HG02981 (cell line): ENCODE measurements around the gene PRKN.

ENCODE experiments used
- ATAC-seq: cut with Tn5 transposase; IDR thresholded peaks from one replicate; pipeline ENCODE4 v1.9.1; 2021; ENCODE audit warnings: mild to moderate bottlenecking, moderate library complexity; ENCODE audit not compliant: unreplicated experiment

PRKN gene

DNA sequence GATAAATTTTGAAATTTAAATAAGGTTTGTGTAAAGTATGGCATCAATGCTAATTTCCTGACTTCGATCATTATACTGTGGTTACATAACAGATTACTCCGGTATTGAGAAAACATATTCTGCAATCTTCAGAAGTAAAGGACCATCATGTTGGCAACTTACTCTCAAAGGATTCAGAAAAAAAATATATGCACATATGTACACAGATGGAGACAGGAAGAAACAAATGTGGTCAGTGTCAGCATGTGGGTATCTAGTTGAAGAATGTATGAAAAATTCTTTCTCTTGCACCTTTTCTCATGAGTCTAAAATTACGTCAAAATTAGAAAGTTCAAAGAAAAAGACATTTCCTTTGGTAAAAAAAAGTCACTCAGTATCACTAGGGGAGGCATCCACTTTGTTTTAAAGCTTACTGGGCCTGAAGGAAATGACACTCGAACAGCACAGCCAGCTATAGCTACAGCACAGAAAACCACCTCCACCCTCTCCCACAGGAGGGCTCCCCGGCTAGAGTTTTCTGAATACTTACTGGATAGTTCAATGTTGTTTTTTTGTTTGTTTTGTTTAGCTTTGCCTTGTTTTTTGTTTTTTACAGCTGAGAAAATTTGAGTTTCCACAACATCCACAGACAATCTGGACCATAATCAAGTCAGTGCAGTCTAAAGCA is 1136.5 kb downstream of the PRKN start:
- ATAC-seq, result no peak

DNA sequence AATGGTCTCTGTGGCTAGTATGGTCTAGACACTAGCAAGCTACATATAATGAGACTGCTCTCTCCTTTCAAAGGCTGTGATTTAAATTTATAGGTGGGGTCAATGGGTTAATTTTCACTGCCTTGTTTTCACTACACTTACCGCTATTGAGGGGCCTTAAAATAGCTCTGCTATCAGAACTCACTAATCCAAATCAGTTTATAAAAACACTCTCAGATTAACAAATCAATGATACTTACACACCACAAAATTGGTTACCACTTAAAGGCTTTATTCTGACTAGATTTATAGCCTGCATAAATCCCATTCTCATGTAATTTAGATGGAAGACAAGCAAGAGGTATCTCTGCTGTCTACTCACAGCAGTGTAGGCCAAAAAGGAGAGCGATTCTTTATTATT is 1140.7 kb downstream of the PRKN start:
- no peak for ATAC-seq

DNA sequence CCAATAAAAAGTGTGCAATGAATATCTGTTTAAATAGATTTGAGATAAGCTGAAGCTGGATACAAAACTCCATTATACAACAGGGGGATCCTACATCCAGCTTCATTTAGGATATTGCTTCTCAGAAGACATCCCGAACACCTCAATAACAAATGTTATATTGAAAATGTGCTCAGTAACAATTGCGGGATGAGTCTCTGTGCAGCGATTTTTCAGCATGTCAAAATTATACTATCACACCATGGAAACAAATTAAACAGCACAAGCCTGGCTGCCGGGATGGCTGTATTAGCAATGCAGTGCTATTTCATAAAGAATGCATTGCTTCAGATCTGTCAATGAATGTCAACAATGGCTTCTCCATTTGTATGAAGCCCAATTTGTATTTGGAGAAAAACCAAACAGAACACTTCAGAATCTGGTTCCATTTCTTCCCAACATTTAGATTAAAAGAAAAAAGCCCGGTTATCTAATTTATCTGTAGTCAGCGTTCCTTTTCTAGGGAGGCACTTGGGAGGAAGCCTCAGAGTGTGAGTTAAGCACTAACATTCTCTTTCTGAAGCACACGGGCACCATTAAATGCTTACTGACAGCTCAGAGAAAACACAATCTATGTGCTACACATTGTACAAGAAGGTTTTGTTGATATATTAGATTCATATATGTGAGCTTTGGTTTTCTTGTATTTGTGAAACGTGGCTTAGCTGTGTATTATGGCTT is 1142.8 kb downstream of the PRKN start:
- ATAC-seq, result no peak

DNA sequence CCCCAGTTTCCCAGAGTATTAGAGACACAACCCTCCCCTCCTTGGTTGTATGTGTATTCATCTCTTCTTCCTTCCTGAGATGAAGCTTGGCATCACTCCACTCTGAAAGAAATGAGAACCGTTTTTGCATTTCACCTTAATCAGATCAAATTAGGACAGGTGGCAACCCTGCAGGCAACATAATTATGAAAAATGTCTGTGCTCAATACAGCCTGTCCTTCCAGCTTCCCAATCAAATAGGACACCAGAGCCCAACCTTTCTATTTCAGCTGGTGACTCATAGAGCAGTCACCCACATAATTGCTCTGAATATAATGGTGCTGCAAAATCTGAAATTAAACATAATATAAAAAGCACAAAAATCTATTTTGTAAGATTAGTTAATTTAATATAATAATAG is 1143.5 kb downstream of the PRKN start:
- no peak for ATAC-seq

DNA sequence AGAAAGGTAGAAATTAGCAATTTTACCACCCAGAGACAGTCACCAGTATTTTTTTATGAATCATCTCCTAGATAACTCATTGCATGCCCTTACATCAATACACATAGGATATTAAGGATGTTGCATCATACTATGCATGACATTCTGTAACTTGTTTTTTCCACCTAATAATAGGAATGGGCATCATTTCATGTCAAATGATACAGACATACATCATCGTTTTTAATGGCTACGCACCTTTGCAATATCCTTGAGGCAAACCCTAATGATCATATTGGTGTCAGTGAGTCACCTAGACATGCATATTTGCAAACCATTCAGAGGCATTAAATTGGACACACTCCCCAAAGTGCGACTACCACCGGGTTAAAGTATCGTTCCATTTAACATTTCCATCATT is 1144.0 kb downstream of the PRKN start:
- ATAC-seq, result no peak

DNA sequence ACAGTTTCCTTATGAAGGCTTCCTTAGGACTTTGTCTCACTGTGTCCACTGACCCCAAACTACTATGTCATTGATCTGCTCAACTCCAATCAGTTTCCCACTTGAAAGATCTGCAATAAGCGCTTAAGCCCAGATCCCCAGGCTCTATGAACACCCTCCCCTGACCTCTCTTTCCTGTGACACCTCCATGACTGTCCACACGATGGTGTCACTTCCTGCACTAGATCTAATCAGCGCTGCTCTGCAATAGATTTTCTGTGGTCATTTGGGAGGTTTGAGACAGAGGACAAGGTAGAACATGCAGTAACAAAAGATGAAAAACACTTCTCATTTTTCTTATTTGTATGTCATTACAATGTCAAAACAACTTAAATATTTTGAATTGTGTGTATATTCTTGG is 1149.1 kb downstream of the PRKN start:
- no peak for ATAC-seq

DNA sequence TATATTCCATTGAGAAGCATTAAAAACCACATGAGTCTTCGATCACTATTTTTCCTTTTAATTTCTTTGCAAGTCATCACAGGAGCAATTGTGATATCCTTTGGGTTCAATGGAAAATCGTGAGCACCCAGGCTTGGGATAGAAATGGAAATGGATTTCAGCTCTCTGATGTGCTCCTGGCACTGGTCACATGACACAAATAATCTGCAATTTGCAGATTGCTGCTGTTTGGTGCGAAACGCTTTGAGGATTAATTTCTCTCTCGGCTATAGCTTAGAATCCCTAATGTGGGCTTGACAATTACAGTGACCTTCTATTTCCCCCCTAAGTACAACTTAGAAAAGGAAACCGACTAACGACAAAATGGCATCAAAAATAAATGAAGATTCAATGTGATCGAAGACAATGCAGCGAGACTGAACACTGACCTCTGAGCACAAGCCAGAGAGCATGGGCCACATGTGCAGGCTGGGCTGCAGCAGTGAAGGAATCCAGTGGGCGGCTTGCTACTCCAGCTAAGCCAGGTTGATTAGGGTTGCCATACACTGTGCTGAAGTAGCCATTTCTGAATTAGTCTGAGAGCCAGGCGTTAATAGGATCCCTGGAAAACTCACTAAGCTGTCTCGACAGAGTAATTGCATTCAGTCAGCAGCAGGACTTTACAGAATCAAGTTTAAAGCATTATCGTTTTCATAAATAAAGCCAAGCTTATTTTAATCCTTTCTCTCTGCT is 1151.9 kb downstream of the PRKN start:
- no peak for ATAC-seq

DNA sequence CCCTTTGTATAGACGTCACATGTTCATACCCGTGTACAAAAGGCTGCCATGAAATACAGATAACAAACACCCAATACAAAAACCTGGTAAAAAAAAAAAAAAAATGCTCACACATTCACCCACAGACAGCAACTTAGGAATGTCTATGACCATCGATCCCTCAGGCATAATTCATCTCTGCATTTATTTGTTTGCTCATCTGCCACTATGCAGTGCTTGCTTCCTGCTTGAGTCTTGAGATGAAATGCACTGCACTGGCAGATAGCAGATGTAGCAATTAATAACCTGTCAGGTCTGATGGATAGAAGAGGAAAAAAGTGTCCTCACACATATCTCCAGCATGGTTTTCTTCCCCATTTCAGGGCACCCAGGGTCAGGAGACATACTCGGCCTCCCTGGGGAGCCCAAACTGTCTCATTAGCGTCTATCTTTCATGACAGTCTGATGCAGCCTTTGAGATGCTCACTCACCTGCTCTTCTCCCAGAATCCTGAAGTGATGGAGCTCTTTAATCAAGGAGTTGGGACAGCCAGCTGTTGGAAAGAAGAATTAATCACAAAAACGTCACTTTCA is 1158.6 kb downstream of the PRKN start:
- ATAC-seq, result no peak

DNA sequence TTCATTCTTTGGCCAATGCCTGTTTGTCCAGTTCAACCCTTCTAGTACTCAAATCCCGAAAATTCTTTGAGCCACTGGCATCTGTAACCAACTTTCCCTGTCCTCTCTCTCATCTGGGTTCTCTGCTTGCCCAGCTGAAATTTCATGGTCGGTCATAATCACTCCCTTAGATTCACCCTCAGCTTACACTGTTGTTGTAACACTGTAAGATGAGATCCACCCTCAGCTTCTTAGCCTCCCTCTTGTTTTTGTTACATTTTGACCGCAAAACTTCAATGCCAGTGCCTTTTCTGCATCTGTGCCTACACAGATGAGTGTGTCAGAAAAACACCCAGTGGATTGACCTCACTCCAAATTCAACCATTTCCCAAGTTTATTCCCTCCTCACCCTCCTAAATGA is 1162.6 kb downstream of the PRKN start:
- ATAC-seq, result no peak

DNA sequence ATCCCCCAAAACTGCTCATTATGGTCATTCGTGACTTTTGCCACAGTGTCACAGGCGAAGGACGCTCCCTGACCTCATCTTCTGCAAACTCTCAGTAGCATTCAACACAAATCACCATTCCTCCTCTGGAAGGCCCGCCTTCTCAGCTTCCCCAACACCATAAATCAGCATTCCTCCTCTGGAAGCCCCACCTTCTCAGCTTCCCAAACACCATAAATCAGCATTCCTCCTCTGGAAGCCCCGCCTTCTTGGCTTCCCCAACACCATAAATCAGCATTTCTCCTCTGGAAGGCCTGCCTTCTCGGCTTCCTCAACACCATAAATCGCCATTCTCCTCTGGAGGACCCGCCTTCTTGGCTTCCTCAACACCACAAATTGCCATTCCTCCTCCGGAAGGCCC is 1165.7 kb downstream of the PRKN start:
- ATAC-seq, result no peak

DNA sequence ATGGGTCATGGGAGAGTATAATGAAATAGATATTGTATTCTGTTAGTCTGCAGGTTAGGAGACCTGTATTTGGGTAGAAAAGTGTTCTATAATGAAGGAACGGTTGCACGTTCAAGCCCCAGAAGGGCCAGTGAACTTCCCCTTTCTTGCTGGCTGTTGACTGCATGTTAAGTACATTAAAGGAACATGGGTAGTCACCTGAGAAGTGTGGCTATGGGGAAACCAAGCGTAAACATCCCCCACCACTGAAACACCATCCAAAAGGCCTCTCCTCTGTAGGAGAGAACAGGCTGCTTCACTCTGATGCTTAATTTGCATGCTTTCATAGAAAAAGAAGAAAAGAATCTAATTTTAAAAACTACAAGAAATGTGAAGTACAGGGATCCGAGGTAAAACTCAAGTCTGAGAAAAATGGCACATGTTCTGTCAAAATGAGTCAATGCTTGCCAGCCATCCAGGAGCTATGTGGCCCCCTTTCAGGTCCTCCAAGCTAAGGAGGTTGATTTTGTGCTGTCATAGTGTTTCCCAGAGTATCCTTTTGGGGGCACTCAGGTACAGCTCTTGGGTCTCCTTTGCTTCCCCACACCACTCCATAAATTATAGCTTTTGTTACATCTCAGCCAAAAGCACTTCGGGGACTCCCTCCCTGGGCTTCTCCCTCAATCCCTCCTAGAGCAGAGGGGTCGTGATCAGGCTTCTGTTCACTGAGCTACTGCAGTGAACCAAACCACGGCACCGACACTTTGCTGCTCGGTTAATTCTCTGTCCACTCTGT is 1170.0 kb downstream of the PRKN start:
- no peak for ATAC-seq

DNA sequence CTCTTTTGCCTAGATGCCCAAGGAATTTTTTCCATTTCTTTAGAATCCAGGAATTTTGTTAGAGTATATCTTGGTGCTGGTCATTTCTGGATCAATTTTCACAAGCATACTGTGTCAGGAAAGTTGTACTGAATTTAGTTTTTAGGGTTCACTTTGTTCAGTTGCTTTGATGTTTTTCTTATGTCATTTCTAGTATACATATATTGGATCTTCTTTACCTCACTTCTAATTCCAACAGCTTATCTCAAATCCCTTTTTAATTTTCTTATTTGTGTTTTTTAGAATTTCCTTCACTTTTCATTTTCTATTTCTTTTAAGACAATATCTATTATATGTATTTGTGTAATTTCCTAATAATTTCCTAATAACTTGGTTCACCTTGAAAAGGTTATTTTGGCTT is 1172.7 kb downstream of the PRKN start:
- no peak for ATAC-seq

DNA sequence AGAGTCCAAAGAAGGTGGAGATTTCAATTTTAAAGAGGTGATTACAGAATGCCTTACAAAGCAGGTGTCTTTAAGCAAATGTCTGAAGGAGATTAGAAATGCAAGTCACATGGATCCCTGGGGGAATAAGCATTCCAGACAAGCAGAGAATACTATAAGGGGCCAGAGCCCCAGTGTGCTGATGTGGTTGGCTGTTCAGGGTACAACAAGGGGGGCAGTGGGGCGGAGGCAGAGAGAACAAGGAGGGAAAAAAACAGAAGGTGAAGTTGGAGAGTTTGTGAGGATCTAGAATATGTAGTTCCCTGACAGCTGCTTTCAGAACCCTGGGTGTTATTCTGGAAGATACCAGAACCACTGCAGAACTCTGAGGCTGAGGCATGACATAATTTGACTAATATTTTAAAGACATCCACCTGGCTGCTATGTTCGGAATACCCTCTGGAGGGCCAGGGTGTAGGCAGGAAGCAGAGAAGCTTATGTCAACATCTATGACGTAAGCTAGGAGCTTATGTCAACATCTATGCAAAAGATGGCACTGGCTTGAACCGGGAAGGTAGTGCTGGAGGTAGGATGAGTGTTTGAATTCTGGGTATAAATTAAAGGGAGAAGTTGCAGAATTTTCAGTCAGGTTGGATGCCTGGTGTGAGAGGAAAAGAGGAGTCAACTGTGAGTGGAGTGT is 1177.5 kb downstream of the PRKN start:
- no peak for ATAC-seq

DNA sequence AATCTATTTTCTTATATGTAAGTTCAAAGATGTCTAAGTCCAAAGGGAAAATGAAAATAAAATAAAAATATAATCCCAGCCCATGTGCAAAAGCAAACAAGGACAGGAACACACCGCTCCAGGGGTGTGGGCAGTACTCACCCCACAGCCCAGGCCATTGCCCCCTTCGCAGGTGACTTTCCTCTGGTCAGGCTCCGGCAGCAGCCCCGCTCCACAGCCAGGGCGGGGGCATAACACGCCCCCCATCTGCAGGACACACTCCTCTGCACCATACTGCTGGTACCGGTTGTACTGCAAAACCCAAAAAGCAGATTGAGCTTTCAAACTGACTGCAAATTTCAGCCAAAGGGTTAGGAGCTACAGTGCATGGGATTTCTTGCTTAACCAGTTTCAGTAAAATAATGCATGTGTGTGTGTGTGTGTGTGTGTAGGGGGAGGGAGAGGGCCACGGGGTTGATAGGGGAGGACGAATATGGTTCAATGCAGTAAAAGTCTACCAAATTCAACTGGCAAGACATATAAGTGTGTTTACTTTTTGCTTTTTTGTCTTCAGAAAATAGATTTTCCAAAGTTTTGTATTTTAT is 1178.8 kb downstream of the PRKN start:
- ATAC-seq, result no peak

DNA sequence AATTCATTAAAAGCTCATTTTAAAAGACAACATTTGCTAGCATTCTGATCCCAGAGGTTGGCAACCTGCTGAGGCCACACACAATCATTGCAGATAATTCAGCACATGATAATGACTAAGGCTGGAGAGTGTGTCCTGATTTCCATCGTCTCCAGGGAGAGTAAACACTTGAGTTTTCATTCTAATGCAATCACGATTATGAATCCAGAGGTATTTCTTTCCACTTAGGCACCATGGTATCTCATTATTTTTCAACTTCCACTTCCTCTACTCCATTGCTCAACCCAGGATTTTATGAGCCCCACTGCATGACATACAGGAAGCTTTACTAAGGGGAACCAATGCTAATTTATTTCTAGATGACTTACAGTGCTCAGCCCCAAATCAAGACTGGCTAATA is 1179.9 kb downstream of the PRKN start:
- no peak for ATAC-seq

DNA sequence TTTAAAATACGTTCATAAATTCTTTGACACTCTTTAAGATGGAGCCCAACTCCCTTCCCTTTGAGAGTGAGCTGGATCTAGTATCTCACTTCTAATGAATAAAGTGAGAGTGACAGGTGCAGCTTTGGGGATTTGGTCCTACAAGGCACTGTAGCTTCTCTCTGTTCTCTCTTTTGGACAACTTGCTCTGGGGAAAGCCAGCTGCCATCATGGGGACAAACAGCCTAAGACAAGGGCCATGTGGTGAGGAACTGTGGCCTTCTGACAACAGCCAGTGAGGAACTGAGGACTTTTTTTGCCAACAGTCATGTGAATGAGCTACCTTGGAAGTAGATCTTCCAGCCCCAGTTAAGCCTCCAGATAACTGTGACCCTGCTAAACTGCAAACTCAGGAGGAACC is 1180.9 kb downstream of the PRKN start:
- no peak for ATAC-seq

DNA sequence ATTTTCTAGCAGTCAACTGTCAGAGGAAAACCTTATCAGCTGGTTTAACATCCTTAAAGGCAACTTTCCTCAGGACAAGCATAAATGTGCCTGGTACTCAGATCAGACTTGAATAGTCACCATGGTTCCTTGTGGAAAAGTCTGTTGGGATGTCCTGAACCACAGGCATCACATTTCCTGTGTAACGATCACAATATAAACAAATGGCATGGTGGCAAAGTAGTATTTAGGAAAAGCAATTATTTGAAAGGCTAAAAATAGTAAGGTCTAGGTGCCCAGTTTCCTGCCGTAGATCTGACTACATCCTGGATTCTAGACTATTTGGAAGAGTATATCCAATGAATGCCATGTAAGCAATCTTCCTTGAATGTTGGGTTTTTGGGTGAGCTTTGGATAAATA is 1181.8 kb downstream of the PRKN start:
- ATAC-seq, result no peak

DNA sequence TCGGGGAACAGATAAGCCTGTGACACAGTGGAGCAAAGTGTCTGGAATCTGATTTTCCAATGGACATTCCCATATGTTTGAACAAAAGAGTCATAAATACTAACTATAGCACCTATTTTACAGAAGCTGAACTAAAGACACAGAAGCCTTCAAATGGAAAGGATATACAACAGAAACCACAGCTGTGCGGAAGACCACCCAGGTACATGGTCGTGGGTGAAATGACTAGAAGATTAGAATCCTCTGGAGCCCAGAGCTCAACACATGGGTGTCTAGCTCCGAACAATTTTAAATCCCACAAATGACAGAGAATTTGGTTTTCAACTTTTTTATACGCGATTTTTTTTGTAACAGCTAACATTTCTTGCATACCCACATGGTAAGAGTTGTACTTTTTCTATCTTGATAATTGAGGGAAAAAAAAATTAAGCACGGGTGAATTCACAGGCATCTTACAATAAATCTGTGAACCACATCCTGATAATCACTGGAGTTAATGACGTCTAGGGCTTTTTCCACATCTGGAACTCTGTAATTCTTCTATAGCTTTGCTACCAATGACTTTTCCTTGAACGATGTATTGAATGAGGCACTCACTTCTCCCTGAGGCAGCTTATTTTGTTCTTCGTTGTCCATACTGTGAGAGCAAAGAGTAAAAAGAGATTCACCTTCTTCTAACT is 1182.6 kb downstream of the PRKN start:
- no peak for ATAC-seq

DNA sequence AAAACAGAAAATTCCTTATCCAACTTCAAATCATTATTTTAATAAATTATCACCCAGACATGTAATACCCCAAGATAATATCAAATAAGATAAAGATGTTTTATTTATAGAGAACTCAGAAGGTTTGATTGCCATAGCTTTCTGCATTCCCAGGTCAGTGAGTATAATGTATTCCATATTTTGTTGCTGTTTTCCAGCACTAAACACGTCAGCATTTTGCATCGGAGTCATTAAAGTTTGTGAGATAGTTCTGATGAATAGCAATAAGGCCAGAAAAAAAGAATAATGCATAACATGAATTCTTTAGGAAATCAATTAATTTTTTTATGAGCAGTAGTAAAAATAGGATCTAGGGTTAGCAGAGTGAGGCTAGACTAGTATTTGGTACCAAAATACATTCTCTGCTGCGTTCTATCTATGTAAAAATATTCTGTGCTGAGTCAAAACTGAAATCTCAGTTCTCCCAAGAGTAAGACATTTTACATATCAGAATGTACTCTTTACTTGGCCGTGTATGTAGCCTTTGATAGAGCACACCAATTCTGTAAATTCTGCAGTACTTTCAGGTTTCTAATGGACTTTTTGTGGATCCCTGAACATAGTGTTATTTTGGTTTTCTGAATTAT is 1183.8 kb downstream of the PRKN start:
- ATAC-seq, result no peak
